Uterus (tissue), 4 donors: Measurements from ENCODE around the gene TRAF5. TPM values are rescaled to one million over a fixed set of nuclear protein-coding genes. Genes with fewer than 3 reads are reported as not detected.
"Not testable (repeated sequence)": the region's sequence is repeated elsewhere in the genome, so short reads cannot be mapped to it uniquely, and the experiment has no call there.

ENCODE experiments used
- DNase-seq, 2 donors: peaks; one replicate each; pipeline ENCODE4 v3.0.0-alpha.2; 2019 to 2020
- H3K27ac ChIP-seq, 2 donors: fragments of 200-600 bp; sonication (generic); 1 replicate in 1 of 2; 2 replicates in 1 of 2; pipeline ENCODE4 v1.5.1; 2016 to 2018
- H3K27me3 ChIP-seq, 2 donors: fragments of 200-600 bp; sonication (generic); one replicate each; pipeline ENCODE4 v1.5.1; 2018 to 2019; ENCODE audit warnings: control low read depth in 1 of 2
- H3K36me3 ChIP-seq, 2 donors: fragments of 200-600 bp; sonication (generic); one replicate each; pipeline ENCODE4 v1.5.1; 2019; ENCODE audit warnings: control low read depth in 1 of 2
- H3K4me1 ChIP-seq, 2 donors: fragments of 200-600 bp; sonication (generic); one replicate each; pipeline ENCODE4 v1.5.1; 2018 to 2019; ENCODE audit warnings: control low read depth in 1 of 2
- H3K4me3 ChIP-seq, 2 donors: fragments of 200-600 bp; sonication (generic); 1 replicate in 1 of 2; 2 replicates in 1 of 2; pipeline ENCODE4 v1.5.1; 2018 to 2019; ENCODE audit warnings: mild to moderate bottlenecking in 1 of 2
- H3K9me3 ChIP-seq, 2 donors: fragments of 200-600 bp; sonication (generic); one replicate each; pipeline ENCODE4 v1.5.1; 2019; ENCODE audit warnings: control low read depth in 1 of 2
- CTCF ChIP-seq, 4 experiments: fragments of 200-600 bp in 2 of 4; fragments of 450-650 bp in 2 of 4; sonication (generic) in 2 of 4; IDR thresholded peaks; one replicate each; pipeline ENCODE4 v1.5.1; 2016 to 2019; ENCODE audit warnings: antibody characterized with exemption in 4 of 4, mild to moderate bottlenecking in 2 of 4, moderate library complexity in 1 of 4
- POLR2A ChIP-seq, 2 donors: fragments of 450-650 bp; IDR thresholded peaks; one replicate each; pipeline ENCODE4 v1.6.1; 2016; ENCODE audit warnings: antibody characterized with exemption in 2 of 2, mild to moderate bottlenecking in 1 of 2, moderate library complexity in 1 of 2
- intact Hi-C: fragments of 100-400 bp; cut with DNase I; formaldehyde crosslinking; loops from one replicate; pipeline ENCODE4 v1.15.1; 2023; ENCODE audit warnings: low total_unique reads
- total RNA-seq, 4 donors: library from RNA; depleted of rRNA in 3 of 4; stranded (reverse); fragments of >200 nt in 3 of 4; gene quantifications; one replicate each; pipeline versions ENCODE4 v1.1.0 to v1.2.4, GENCODE V29; 2014 to 2023
- donor health status: DM: yes; HTN: yes; CAD: no.

TRAF5 gene
- total RNA-seq, 4 donors from 2014 or later = 17.1 to 98.6 (median 53.3) TPM

GRCh38 chr1:211345719-211346118 is 19.1 kb downstream of the TRAF5 start:
- intact Hi-C loops = no loop called here
- TF ChIP-seq POLR2A (IDR thresholded peaks at IDR 0.05) (no peak), CTCF (IDR thresholded peaks at IDR 0.05) (no peak)
- no peaks in the 10 kb centered on the region for H3K36me3 ChIP-seq
- no peak overlapping the region for H3K4me3 ChIP-seq
- H3K9me3 ChIP-seq = no peaks in the 10 kb centered on the region
- no peaks in the 10 kb centered on the region for H3K27me3 ChIP-seq
- DNase-seq = no peak
- H3K27ac ChIP-seq = no peak overlapping the region
- no peaks in the 10 kb centered on the region for H3K4me1 ChIP-seq

GRCh38 chr1:211347077-211347844 is 20.6 kb downstream of the TRAF5 start:
- no peaks in the 10 kb centered on the region for H3K36me3 ChIP-seq
- TF ChIP-seq CTCF (IDR thresholded peaks at IDR 0.05) (no peak), POLR2A (IDR thresholded peaks at IDR 0.05) (no peak)
- DNase-seq = no peak
- H3K27ac ChIP-seq = no peak overlapping the region
- H3K4me1 ChIP-seq = no peaks in the 10 kb centered on the region
- intact Hi-C loops = no loop called here
- no peaks in the 10 kb centered on the region for H3K27me3 ChIP-seq
- no peak overlapping the region for H3K4me3 ChIP-seq
- no peaks in the 10 kb centered on the region for H3K9me3 ChIP-seq

- no peak overlapping the region for H3K27ac ChIP-seq
- no peaks in the 10 kb centered on the region for H3K4me1 ChIP-seq
- no peaks in the 10 kb centered on the region for H3K27me3 ChIP-seq
- H3K9me3 ChIP-seq = no peaks in the 10 kb centered on the region
- no peaks in the 10 kb centered on the region for H3K36me3 ChIP-seq
- intact Hi-C loops = no loop called here
- TF ChIP-seq CTCF (IDR thresholded peaks at IDR 0.05) (no peak), POLR2A (IDR thresholded peaks at IDR 0.05) (no peak)
- H3K4me3 ChIP-seq = no peak overlapping the region
- no peak for DNase-seq
Observed at GRCh38 chr1:211348547-211348946, 21.9 kb downstream of the TRAF5 start.

GRCh38 chr1:211349741-211350140 is 23.1 kb downstream of the TRAF5 start:
- H3K9me3 ChIP-seq = no peaks in the 10 kb centered on the region
- no peaks in the 10 kb centered on the region for H3K4me1 ChIP-seq
- intact Hi-C loops = no loop called here
- H3K36me3 ChIP-seq = no peaks in the 10 kb centered on the region
- TF ChIP-seq POLR2A (IDR thresholded peaks at IDR 0.05) (no peak), CTCF (IDR thresholded peaks at IDR 0.05) (no peak)
- H3K27ac ChIP-seq = no peak overlapping the region
- no peak overlapping the region for H3K4me3 ChIP-seq
- no peaks in the 10 kb centered on the region for H3K27me3 ChIP-seq
- DNase-seq = no peak

GRCh38 chr1:211352055-211352454 is 25.4 kb downstream of the TRAF5 start:
- intact Hi-C loops, H3K9me3 ChIP-seq, H3K27me3 ChIP-seq, H3K4me3 ChIP-seq, DNase-seq, H3K27ac ChIP-seq, H3K36me3 ChIP-seq, H3K4me1 ChIP-seq: not testable (repeated sequence)
